ENCODE results near the gene USP17L11.
"Not testable (repeated sequence)": the region's sequence is repeated elsewhere in the genome, so short reads cannot be mapped to it uniquely, and the experiment has no call there.

The USP17L11 gene

GRCh38 chr4:9215105-9215504 is at the start of gene USP17L11:
TSS of gene USP17L11 (plus strand) at chr4:9215405. CDS start at chr4:9215405, 0 bp downstream.
- not testable (repeated sequence) for H3K9me3 Mint-ChIP-seq; H3K27ac Mint-ChIP-seq; DNase-seq (ENCODE audit: low spot score); H3K4me3 Mint-ChIP-seq; H3K36me3 Mint-ChIP-seq (ENCODE audit: low read depth); H3K27me3 Mint-ChIP-seq (ENCODE audit: low read depth); H3K4me1 Mint-ChIP-seq (ENCODE audit: low read depth)

GRCh38 chr4:9165990-9166389 is 49.2 kb upstream of the USP17L11 start:
- not testable (repeated sequence) for H3K27ac Mint-ChIP-seq; H3K36me3 Mint-ChIP-seq (ENCODE audit: low read depth); DNase-seq (ENCODE audit: low spot score); H3K9me3 Mint-ChIP-seq; H3K4me1 Mint-ChIP-seq (ENCODE audit: low read depth); H3K27me3 Mint-ChIP-seq (ENCODE audit: low read depth); H3K4me3 Mint-ChIP-seq

- H3K9me3 Mint-ChIP-seq; DNase-seq (ENCODE audit: low spot score); H3K27ac Mint-ChIP-seq; H3K36me3 Mint-ChIP-seq (ENCODE audit: low read depth); H3K27me3 Mint-ChIP-seq (ENCODE audit: low read depth); H3K4me3 Mint-ChIP-seq; H3K4me1 Mint-ChIP-seq (ENCODE audit: low read depth): not testable (repeated sequence)
These were observed 45.3 kb upstream of the USP17L11 start, which contains the start of gene FAM90A26 for GRCh38 chr4:9169791-9170459. TSS of gene FAM90A26 (plus strand) at chr4:9170409. CDS start at chr4:9173173, 2,764 bp downstream.

- not testable (repeated sequence) for H3K4me3 Mint-ChIP-seq; DNase-seq (ENCODE audit: low spot score); H3K9me3 Mint-ChIP-seq; H3K27me3 Mint-ChIP-seq (ENCODE audit: low read depth); H3K4me1 Mint-ChIP-seq (ENCODE audit: low read depth); H3K27ac Mint-ChIP-seq; H3K36me3 Mint-ChIP-seq (ENCODE audit: low read depth)
These were observed 4.8 kb upstream of the USP17L11 start, which contains the start of gene USP17L10 for GRCh38 chr4:9210357-9210756. TSS of gene USP17L10 (plus strand) at chr4:9210657. CDS start at chr4:9210657, 0 bp downstream.

GRCh38 chr4:9214701-9215100 is 504 bp upstream of the USP17L11 start:
- not testable (repeated sequence) for H3K27me3 Mint-ChIP-seq (ENCODE audit: low read depth); H3K36me3 Mint-ChIP-seq (ENCODE audit: low read depth); DNase-seq (ENCODE audit: low spot score); H3K4me1 Mint-ChIP-seq (ENCODE audit: low read depth); H3K9me3 Mint-ChIP-seq; H3K4me3 Mint-ChIP-seq; H3K27ac Mint-ChIP-seq

GRCh38 chr4:9219852-9220251 is 4.6 kb downstream of the USP17L11 start, which contains the start of gene USP17L12:
TSS of gene USP17L12 (plus strand) at chr4:9220152. CDS start at chr4:9220152, 0 bp downstream.
- not testable (repeated sequence) for H3K9me3 Mint-ChIP-seq; H3K4me3 Mint-ChIP-seq; H3K4me1 Mint-ChIP-seq (ENCODE audit: low read depth); H3K27me3 Mint-ChIP-seq (ENCODE audit: low read depth); DNase-seq (ENCODE audit: low spot score); H3K36me3 Mint-ChIP-seq (ENCODE audit: low read depth); H3K27ac Mint-ChIP-seq

- not testable (repeated sequence) for H3K4me1 Mint-ChIP-seq (ENCODE audit: low read depth); H3K4me3 Mint-ChIP-seq
These were observed 9.4 kb downstream of the USP17L11 start, which contains the start of gene USP17L13 for GRCh38 chr4:9224596-9224995. TSS of gene USP17L13 (plus strand) at chr4:9224896. CDS start at chr4:9224896, 0 bp downstream.

GRCh38 chr4:9230249-9230648 is 15.0 kb downstream of the USP17L11 start:
- not testable (repeated sequence) for H3K9me3 Mint-ChIP-seq; H3K36me3 Mint-ChIP-seq (ENCODE audit: low read depth); H3K4me1 Mint-ChIP-seq (ENCODE audit: low read depth); H3K4me3 Mint-ChIP-seq; H3K27me3 Mint-ChIP-seq (ENCODE audit: low read depth); H3K27ac Mint-ChIP-seq
- DNase-seq (ENCODE audit: low spot score) = peak; percentile 3

More at GRCh38 chr4:9224596-9224995, 9.4 kb downstream of the USP17L11 start, which contains the start of gene USP17L13:
- H3K36me3 Mint-ChIP-seq (ENCODE audit: low read depth); DNase-seq (ENCODE audit: low spot score); H3K9me3 Mint-ChIP-seq; H3K27me3 Mint-ChIP-seq (ENCODE audit: low read depth); H3K27ac Mint-ChIP-seq: not testable (repeated sequence)

- H3K36me3 Mint-ChIP-seq (ENCODE audit: low read depth); H3K4me3 Mint-ChIP-seq; H3K4me1 Mint-ChIP-seq (ENCODE audit: low read depth); H3K27ac Mint-ChIP-seq; H3K9me3 Mint-ChIP-seq; DNase-seq (ENCODE audit: low spot score); H3K27me3 Mint-ChIP-seq (ENCODE audit: low read depth): not testable (repeated sequence)
These were observed 18.9 kb downstream of the USP17L11 start, which contains the start of gene USP17L15 for GRCh38 chr4:9234085-9234484. TSS of gene USP17L15 (plus strand) at chr4:9234385. CDS start at chr4:9234385, 0 bp downstream.

GRCh38 chr4:9238461-9238860 is 23.3 kb downstream of the USP17L11 start:
- H3K9me3 Mint-ChIP-seq; H3K27me3 Mint-ChIP-seq (ENCODE audit: low read depth); H3K4me1 Mint-ChIP-seq (ENCODE audit: low read depth); H3K27ac Mint-ChIP-seq; DNase-seq (ENCODE audit: low spot score); H3K36me3 Mint-ChIP-seq (ENCODE audit: low read depth); H3K4me3 Mint-ChIP-seq: not testable (repeated sequence)

GRCh38 chr4:9243579-9243978 is 28.4 kb downstream of the USP17L11 start, which contains the start of gene USP17L17:
TSS of gene USP17L17 (plus strand) at chr4:9243879. CDS start at chr4:9243879, 0 bp downstream.
- not testable (repeated sequence) for H3K27me3 Mint-ChIP-seq (ENCODE audit: low read depth); H3K36me3 Mint-ChIP-seq (ENCODE audit: low read depth); H3K4me3 Mint-ChIP-seq; H3K4me1 Mint-ChIP-seq (ENCODE audit: low read depth); H3K27ac Mint-ChIP-seq; DNase-seq (ENCODE audit: low spot score); H3K9me3 Mint-ChIP-seq

- DNase-seq (ENCODE audit: low spot score); H3K27ac Mint-ChIP-seq; H3K27me3 Mint-ChIP-seq (ENCODE audit: low read depth); H3K9me3 Mint-ChIP-seq; H3K4me3 Mint-ChIP-seq; H3K4me1 Mint-ChIP-seq (ENCODE audit: low read depth); H3K36me3 Mint-ChIP-seq (ENCODE audit: low read depth): not testable (repeated sequence)
These were observed 32.9 kb downstream of the USP17L11 start, which contains the start of gene USP17L18 for GRCh38 chr4:9247953-9248680. TSS of gene USP17L18 (plus strand) at chr4:9248630. CDS start at chr4:9248630, 0 bp downstream.

- DNase-seq (ENCODE audit: low spot score); H3K27me3 Mint-ChIP-seq (ENCODE audit: low read depth); H3K4me3 Mint-ChIP-seq; H3K36me3 Mint-ChIP-seq (ENCODE audit: low read depth); H3K4me1 Mint-ChIP-seq (ENCODE audit: low read depth); H3K27ac Mint-ChIP-seq; H3K9me3 Mint-ChIP-seq: not testable (repeated sequence)
These were observed 37.9 kb downstream of the USP17L11 start, which contains the start of gene USP17L19 for GRCh38 chr4:9253078-9253477. TSS of gene USP17L19 (plus strand) at chr4:9253378. CDS start at chr4:9253378, 0 bp downstream.

- not testable (repeated sequence) for H3K4me1 Mint-ChIP-seq (ENCODE audit: low read depth); DNase-seq (ENCODE audit: low spot score); H3K9me3 Mint-ChIP-seq; H3K27ac Mint-ChIP-seq; H3K4me3 Mint-ChIP-seq; H3K36me3 Mint-ChIP-seq (ENCODE audit: low read depth); H3K27me3 Mint-ChIP-seq (ENCODE audit: low read depth)
These were observed 42.6 kb downstream of the USP17L11 start, which contains the start of gene USP17L20 for GRCh38 chr4:9257824-9258223. TSS of gene USP17L20 (plus strand) at chr4:9258124. CDS start at chr4:9258124, 0 bp downstream.

Data from T-helper 2 cell treated with Interferon-gamma antibody and Interleukin-4, amounts not matched to agents 5 μg/mL and 100 μg/mL, for 36 hours (primary cell).